HCT116 (cell line): ENCODE data around the gene CD68.

Source experiments
- CTCF ChIP-seq, 3 experiments: fragments of 200-600 bp in 1 of 3; sonication (generic) in 1 of 3; IDR thresholded peaks in 2 of 3; conservative IDR thresholded peaks in 1 of 3; 2 replicates each; pipeline ENCODE4 v1.5.1; 2012 to 2017; ENCODE audit warnings: low read depth in 2 of 3, low read length in 2 of 3, antibody characterized with exemption in 1 of 3, borderline replicate concordance in 1 of 3, control low read depth in 1 of 3, mild to moderate bottlenecking in 1 of 3, mixed read lengths in 1 of 3, mixed run types in 1 of 3, moderate library complexity in 1 of 3; ENCODE audit not compliant: insufficient read depth in 1 of 3
- POLR2A ChIP-seq: IDR thresholded peaks from 2 replicates; pipeline ENCODE4 v1.7.0; 2011; ENCODE audit warnings: borderline replicate concordance; ENCODE audit not compliant: insufficient read depth, insufficient read length; ENCODE audit errors: extremely low read depth
- RAD21 ChIP-seq: IDR thresholded peaks from 2 replicates; pipeline ENCODE4 v1.6.1; 2012; ENCODE audit warnings: low read depth, mild to moderate bottlenecking
- SIN3A ChIP-seq: IDR thresholded peaks from 2 replicates; pipeline ENCODE4 v1.6.1; 2012; ENCODE audit warnings: low read depth
- ZFX ChIP-seq: fragments of 450-650 bp; IDR thresholded peaks from 2 replicates; pipeline ENCODE4 v1.6.1; 2017

GRCh38 chr17:7606280-7606679 is 26.8 kb downstream of the CD68 start:
- TF ChIP-seq SIN3A (no peak), POLR2A (no peak), CTCF (IDR thresholded peaks at IDR 0.05 in 2 of 3, conservative IDR thresholded peaks at IDR 0.05 in 1 of 3; ENCODE audit: borderline replicate concordance in 1 of 3, insufficient read depth in 1 of 3, low read depth in 2 of 3, low read length in 2 of 3) (no peak), RAD21 (no peak), ZFX (no peak)
